ENCODE measurements around the gene EFHD2. TPM values are rescaled to one million over a fixed set of nuclear protein-coding genes. Genes with fewer than 3 reads are reported as not detected.
A peak's percentile ranks its signal among the peaks of the same experiment; 100 is the strongest.
"Not testable (repeated sequence)": the region's sequence is repeated elsewhere in the genome, so short reads cannot be mapped to it uniquely, and the experiment has no call there.

The EFHD2 gene
- polyA plus RNA-seq, 3 donors: 9.6 to 19.8 (median 14.5) TPM

DNA sequence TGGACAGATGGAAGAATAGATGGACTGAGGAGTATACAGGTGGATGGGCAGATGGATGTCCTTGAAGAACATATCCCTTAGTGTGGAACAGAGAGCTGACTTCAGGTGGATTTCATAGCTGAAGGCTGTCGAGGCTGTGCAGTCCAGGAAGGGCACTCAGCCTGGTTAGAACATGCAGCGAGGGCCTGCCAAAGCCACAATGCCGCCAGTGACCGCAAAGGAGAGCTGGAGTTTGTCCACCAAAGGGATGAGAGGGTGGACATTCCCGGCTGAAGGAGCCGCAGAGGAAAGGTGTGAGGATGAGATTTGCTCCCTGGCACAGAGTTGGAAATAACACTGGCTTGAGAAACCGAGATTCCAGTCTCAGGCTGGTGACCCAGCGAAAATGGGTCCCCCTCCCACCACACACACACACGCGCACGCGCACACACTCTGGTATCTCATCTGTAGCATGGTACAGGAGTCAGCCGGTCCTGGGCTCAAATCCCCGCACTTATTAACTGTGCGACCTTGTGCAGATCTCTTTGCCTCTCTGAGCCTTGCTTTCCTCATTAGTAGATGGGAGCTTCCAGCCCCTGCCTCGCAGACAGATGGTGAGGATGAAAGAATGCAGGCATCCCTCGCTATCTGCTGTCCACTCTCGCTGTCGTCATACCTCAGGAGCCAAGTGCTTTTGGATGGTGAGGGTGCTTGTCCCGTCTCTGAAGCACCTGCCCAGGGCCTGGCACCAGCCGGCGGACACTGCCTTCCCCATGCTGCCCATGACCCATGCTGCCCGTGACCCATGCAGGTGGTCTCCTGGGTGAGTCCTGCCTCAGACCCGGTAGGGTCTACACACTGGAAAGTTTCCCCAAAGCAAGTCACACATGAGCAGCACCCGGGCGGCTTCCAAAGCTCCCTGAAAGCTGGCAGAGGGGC is 26.8 kb upstream of the EFHD2 start:
- no peak for DNase-seq (ENCODE audit: extremely low read depth in 1 of 11, low read depth in 9 of 11, low spot score in 4 of 11)

DNA sequence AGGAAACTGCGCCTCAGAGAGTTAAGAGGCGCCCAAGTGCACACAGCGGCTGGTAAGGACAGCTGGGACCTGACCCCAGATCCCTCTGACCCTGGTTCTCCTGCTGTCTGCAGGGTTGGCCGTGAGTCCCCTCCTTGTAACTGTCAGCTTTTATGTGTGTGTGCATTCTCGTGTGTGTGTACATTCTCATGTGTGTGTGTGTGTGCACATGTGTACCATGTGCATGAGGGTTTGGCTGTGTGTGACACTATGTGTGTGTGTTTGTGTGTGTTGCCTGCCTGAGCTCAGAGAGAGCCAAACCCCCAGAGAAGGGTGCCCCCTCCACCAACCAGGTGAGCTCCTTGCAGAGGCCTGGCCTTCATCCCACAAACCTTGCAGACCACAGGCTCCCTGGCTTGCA is 25.9 kb upstream of the EFHD2 start:
- DNase-seq (ENCODE audit: extremely low read depth in 1 of 11, low read depth in 9 of 11, low spot score in 4 of 11): no peak

DNA sequence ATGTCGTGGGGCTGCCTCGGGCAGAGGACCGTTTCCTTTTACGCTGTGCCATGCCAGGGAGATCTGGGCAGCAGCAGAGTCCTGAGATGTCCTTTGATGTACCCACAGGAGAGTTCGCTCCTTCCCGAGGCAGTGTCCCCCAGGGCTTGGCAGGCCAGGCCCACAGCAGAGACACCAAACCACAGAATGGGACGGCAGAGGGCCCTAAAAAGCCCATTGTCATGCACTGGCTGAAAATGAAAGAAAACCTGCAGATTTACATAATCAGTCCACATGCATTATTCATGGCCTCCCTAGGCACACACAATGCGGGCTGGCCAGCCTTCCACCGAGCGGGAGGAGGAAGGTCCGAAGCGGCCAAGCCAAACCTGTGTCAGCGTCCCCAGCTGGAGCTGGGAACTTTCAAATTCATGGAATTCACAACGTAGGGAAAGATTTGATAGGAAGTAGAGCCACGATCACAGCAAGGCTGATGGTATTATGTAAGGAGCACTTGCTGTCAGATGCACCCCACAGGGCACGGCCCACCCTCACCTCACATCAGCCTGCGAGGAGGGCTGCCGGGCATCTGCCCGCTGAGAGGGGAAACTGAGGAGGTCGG is 25.3 kb upstream of the EFHD2 start:
- DNase-seq (ENCODE audit: extremely low read depth in 1 of 11, low read depth in 9 of 11, low spot score in 4 of 11): no peak

DNA sequence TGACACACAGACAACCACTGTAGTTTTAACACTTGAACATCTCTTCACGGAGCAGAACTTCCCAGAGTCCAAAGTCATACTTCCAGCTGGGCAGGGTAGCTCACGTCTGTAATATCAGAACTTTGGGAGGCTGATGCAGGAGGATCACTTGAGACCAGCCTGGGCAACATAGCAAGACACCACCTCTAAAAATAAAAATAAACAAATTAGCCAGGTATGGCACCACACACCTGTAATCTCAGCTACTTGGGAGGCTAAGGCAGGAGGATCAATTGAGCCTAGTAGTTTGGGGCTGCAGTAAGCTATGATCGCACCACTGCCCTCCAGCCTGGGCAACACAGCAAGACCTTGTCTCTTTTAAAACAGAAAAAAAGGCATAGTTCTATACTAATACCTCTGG is 24.3 kb upstream of the EFHD2 start:
- DNase-seq (ENCODE audit: extremely low read depth in 1 of 11, low read depth in 9 of 11, low spot score in 4 of 11): no peak

DNA sequence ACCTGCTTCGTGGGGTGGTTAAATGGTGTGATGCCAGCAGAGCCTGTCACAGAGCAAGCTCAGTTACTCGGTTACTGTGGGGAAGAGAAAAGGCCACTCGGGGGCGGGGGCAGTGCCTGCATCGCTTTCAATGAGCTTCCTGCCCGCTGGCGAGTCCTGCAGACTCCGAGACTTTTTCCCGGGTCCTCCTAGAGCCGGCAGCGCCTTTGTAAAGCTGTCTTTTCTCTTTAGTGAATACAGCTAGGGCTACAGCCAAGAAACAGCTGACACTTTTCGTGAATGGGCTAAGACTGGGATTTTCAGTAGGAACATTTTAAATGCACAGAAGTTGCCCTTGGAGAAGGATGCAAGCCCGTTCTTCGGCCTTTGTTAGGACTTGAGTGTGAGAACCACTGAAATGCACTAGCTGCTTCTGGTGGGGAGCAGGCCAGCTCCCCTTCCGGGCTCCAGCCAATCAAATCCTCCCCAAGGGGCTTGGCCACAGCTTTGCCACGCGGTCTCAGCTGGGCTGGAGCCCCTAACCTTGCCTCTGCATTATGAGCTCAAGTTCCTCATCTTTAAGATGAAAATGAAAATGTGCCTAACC is 23.4 kb upstream of the EFHD2 start:
- peak in 1 of 11 donors; percentile 31 for DNase-seq (ENCODE audit: extremely low read depth in 1 of 11, low read depth in 9 of 11, low spot score in 4 of 11)

DNA sequence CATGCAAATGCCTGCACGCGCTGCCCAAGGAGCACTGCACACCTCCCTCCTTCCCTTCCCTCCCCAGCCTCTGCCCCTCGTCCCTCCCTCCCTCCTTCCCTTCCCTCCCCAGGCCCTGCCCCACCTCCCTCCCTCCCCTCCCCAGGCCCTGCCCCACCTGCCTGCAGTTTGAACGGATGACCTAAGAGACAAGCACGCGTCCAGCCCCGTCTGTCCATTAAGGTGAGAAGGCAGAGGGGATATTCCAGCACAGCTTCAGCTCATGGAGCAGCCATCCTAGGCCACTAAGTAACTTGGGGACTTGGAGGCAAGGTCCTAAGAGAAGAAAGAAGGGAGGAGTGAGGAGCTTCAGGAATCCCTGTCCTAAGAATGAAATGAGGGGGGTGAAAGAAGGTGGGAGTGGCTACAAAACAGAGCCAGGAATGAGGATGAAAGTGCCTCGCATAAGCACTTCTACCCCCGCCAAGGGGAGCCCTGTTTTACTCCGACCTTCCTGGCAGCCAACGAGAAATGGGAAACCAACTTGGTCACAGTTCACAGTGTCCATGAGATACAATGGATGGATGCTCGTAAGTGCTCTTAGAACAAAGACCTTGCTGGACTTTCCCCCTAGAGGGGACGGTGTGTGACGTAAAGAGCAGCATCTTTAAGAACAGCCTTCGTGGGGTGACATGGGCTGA is 21.3 kb upstream of the EFHD2 start:
- DNase-seq (ENCODE audit: extremely low read depth in 1 of 11, low read depth in 9 of 11, low spot score in 4 of 11): no peak

DNA sequence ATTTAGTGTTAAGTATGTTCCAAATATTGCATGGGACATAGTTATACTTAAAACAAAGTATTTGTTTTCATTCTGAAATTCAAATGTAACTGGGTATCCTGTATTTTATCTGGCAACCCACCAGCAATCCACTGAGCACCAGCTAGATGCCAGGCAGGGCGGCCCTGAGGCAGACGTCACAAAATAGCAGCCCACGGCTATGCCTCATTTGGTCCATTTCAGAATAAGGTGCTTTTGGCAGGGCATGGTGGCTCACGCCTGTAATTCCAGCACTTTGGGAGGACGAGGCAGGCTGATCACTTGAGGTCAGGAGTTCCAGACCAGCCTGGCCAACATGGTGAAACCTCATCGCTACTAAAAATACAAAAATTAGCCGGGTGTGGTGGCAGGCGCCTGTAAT is 19.9 kb upstream of the EFHD2 start:
- DNase-seq (ENCODE audit: extremely low read depth in 1 of 11, low read depth in 9 of 11, low spot score in 4 of 11): not testable (repeated sequence)

DNA sequence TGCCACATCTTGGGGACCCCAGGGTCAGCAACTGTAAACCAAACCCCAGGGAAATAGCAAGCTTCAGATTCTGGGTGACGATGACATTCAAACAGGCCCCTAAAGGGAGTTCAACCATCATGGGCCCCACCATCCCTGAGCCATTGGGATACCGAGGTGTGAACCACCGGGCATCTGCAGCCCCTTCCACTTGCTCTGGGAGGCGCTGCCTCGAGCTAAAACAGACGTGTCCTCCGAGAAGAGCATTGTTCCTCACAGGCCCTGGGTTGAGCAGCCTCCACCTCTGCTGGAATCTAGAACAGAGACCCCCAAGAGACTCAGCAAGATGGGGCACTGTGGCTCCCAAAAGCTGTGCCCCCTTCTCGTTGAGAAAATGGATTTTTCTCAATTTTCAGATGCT is 19.0 kb upstream of the EFHD2 start:
- DNase-seq (ENCODE audit: extremely low read depth in 1 of 11, low read depth in 9 of 11, low spot score in 4 of 11): no peak

DNA sequence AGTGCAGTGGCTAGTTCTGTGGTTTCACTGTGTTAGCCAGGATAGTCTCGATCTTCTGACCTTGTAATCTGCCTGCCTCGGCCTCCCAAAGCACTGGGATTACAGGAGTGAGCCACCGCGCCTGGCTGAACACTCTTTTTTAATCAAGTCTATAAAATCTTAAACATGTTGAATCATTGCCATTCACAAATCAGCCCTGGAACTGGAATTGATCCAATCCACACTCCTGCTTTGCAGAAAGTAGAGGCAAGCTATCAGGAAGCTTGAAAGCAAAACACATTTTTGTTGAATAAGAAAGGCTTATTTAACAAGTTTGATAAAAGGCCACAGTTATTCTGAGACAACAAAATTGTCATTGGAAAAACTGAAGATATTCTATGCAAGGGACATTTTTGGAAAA is 18.3 kb upstream of the EFHD2 start:
- DNase-seq (ENCODE audit: extremely low read depth in 1 of 11, low read depth in 9 of 11, low spot score in 4 of 11): no peak

DNA sequence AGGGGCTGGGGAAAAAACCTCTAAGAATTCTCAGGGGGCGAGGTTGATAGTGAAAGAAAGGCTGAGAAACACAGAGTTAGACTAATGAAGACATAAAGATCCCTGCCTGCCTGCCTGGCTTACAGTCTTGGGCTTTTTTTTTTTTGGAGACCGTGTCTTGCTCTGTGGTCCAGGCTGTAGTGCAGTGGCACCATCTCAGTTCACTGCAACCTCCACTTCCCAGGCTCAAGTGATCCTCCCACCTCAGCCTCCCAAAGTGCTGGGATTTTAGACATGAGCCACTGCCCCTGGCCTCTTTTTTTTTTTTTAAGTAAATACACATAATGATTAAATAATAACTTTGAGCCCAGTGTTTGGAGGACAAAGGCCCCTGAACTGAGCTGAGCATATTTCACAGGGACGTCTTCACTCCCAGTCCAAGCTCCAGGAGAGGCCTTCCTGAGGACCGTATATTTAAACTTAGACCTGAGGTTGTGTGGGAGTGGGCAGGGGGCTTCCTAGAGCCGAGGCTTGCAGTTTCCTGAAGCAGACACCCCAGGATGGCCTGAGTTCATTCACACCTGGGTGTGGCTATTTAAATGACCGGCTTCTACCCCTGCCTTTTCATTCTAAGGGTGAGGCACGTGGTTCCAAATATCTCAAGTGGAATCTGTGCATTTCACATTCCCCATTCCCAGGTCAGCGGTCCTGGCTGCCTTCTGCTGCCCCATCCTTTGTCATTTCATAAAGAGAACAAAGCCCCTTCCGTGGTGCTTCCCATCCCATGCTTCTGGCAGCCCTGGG is 16.0 kb upstream of the EFHD2 start:
- DNase-seq (ENCODE audit: extremely low read depth in 1 of 11, low read depth in 9 of 11, low spot score in 4 of 11): no peak

DNA sequence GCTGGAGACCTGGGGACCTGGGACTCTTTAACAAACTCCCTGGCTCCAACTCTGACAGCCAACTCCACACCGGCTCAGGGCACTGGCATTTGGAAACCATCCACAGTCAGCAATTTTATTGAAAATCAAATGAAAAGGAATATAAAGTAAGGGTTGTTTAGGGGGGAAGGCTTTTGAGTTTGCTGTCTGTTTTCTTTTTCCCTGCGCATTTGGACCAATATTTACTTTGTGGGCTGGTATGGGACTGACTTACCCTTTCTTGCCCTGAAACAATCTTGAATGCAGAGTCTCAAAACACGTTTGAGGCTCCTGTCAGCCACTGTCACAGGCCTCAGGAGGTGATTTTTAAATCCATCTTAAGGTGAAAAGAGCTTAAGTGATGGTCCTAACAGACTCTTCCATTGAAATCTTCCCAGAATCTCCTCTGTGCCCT is 15.4 kb upstream of the EFHD2 start:
- no peak for DNase-seq (ENCODE audit: extremely low read depth in 1 of 11, low read depth in 9 of 11, low spot score in 4 of 11)

DNA sequence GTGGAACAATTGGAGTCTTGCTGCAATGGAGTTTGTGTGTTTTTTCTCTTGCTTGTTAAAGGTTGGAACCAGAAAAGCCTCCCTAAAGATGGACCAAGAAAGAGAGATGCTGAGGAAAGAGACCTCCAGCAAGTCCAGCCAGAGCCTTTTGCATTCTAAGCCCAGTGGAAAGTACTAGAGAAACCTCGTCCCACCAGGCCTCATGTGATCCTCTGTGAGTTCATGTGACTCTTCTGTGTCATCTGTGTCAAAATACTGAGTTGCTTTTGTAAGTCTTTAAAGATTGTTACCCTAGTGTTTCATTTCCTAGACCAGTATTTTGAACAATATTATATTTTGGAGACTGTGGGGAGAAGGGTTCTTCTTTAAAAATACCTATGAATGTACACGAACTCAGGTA is 12.5 kb upstream of the EFHD2 start:
- DNase-seq (ENCODE audit: extremely low read depth in 1 of 11, low read depth in 9 of 11, low spot score in 4 of 11): no peak

DNA sequence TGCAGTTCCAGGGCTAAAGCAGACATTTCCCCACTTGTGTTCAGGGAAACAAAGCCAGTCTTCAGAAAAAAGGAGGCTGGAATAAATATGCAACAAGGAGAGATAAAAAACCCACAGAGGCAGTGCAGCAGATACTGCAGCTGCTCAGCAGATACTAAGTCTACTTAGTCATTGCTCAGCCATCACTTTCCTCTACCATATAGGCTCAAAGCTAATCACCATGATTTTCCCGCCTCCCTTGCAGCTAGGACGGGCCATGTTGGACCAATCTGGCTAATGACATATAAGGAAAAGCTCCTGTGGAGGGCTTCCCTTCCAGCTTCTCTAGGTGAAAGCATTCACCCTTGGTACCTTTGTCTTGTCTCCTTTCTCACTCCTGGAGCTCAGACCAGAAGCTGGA is 10.0 kb upstream of the EFHD2 start:
- no peak for DNase-seq (ENCODE audit: extremely low read depth in 1 of 11, low read depth in 9 of 11, low spot score in 4 of 11)

DNA sequence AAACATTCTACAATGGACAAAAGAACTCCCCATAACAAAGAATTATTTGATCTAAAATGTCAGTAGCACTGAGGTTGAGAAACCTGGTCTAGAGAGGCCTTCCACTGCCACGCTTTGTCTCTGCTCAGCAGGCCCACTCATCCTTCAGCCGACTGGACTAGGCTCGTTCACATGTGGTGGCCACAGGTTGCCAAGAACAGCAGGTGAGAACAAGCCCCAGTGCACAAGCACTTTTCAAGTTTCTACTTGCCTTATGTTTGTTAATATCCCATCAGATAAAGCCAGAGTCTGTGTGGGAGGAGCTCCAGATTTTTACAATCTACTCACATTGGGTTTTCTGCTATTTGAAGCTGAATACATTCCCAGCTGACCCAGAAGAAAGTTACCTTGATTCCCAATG is 9.1 kb upstream of the EFHD2 start:
- DNase-seq (ENCODE audit: extremely low read depth in 1 of 11, low read depth in 9 of 11, low spot score in 4 of 11): no peak

DNA sequence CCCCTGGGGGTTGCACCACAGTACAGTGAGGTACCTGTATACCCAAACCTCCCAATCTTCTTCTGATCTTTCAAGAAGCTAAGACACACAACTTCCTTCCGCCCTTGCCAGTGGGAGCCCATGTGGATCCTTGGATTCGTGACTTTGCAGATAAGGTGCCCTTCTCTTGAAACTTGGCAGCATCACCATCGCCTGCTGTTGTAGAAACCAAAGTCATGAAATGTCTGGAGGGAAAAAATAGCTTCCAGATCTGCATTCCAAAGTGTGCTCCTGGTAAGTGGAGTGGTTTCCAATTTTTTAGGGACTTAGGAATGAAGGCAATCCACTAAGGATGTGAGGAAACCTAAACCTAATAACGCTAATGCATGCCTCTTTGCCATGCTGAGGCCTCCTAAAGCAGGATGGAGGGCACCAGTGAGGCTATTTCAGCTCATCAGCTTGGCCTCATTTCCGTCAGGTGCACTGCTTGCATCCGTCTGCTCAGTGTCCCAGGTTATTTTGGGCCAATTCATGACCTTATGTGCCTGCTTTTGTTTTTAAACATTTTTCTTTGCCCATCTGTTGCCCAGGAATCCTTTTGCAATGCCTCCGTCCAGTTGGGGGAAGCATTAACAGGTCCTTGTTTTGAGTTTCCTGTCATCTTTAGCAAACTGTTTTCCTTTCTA is 8.2 kb upstream of the EFHD2 start:
- DNase-seq (ENCODE audit: extremely low read depth in 1 of 11, low read depth in 9 of 11, low spot score in 4 of 11): no peak

DNA sequence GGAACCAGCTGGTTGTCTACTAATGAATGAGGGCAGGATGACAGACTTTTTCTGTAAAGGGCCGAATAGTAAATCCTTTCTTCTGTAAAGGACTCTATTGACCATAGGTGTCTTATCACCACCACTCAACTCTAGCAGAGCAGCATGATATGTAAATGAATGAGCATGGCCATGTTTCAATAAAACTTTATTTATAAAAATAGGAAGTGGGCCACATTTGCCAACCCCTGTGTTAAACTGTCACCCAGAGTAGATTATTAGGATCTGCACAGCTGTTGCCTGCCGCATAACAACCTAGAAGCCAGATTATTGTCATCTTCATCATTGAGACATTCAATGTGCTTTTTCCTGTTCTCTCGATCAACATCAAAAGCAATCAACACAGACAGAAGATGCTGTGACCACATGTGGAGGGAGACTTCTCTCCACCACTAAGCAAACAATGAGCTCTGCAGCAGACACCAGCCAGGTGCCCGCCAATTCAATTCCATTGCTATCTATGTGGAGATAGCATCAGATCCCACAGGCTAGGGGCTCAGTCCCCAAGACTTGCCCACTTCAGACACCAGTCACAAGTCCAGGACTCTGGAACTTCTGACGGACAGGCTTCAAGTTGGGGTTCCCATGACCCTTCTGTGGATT is 6.8 kb upstream of the EFHD2 start:
- DNase-seq (ENCODE audit: extremely low read depth in 1 of 11, low read depth in 9 of 11, low spot score in 4 of 11): no peak

DNA sequence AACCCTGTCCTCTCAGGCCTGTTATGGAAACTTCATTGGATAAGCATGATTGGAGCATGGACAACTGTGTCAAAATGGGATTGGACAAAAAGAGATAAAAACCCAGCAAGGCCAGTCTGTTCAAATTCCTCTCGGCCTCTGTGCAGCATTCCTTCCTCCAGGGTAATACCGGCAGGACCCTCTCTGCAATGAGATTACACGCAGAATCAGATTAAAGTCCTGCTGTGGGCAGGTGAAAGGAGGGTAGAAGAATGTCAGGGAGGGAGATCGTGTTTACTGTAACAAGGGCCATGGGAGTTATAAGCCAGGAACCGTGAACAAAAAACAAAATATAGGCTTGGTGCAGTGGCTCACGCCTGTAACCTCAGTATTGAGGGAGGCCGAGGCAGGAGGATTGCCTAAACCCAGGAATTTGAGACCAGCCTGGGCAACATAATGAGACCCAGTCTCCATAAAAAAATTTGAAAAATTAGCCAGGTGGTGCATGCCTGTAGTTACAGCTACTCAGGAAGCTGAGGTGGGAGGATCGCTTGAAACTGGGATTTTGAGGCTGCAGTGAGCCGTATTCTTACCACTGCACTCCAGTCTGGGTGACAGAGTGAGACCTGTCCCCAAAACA is 5.6 kb upstream of the EFHD2 start:
- DNase-seq (ENCODE audit: extremely low read depth in 1 of 11, low read depth in 9 of 11, low spot score in 4 of 11): no peak
